Choroid plexus epithelial cell (primary cell): ENCODE results near the gene KIF6.

Experiments used
- DNase-seq: peaks from one replicate; pipeline ENCODE4 v3.0.0-alpha.2; 2010; ENCODE audit warnings: low read depth
- H3K4me3 ChIP-seq: 2 replicates; pipeline ENCODE4 v1.5.1; 2011; ENCODE audit warnings: low read depth, mild to moderate bottlenecking, control low read depth, low read length, moderate library complexity
- CTCF ChIP-seq: conservative IDR thresholded peaks from 2 replicates; pipeline ENCODE4 v1.5.1; 2011; ENCODE audit warnings: low read depth, mild to moderate bottlenecking, control low read depth, inconsistent platforms, low read length, moderate library complexity

KIF6 gene

DNA sequence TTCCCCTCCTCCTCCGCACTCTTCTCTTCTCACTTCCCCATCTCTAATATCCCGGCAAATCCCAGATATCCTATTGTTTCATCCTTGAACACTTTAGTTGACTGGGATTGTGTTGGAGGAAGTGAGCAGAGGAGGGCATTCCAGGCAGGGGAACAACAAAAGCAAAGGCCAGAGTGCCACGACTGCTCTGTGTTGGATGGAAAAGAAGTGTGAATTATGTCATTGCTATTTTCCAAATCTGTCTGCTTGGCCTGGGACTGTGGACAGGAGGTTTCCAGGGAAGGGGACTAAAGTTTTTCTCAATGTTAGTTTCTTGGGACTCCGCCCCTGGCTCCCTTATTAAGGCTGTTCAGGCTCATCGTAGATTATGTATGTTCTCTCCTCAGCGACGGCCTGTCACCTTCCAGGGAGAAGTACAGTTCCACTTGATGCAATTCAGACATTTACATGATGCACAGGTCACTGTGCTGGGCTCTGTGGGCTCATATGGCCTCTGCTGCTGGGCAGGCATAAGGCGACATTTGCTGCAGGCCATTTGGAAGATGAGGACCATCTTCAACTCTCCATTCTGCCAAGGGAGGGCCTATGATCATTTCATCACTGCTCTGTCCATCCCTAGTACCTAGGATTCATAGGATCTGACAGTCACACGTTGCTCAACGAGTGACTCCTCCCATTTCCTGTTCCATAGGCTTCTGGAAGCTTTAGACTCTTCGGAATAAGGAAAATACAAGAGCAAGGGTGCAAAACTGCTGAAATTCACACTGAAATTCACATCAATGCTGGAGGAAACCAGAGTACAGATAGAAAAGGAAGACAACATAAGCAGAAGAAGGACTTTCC lies 303.6 kb downstream of the KIF6 start:
- H3K4me3 ChIP-seq = no peak overlapping the region
- DNase-seq = no peak
- TF ChIP-seq CTCF = no peak

- TF ChIP-seq CTCF = no peak
- DNase-seq = no peak
- no peak overlapping the region for H3K4me3 ChIP-seq
These were observed 304.6 kb downstream of the KIF6 start for GRCh38 chr6:39420300-39421265.

DNA sequence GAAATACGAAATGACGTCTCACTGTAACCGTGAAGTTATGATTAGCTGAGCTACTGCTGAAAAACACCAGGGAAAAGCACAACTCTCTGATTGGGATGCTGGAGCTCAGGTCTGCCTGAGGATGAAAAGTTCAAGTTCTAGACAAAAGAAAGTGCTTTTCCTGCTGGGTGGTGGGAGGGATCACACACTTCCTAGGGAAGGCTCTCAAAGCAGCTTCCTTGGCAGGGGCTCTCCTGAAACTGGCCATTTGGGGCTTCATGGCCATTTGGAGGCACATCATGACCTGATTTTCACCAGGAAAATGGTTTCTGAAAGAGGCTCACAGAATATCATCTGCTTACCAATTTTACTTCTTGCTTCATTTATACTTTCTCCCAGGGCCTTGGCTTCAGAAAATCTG lies 305.6 kb downstream of the KIF6 start:
- no peak overlapping the region for H3K4me3 ChIP-seq
- TF ChIP-seq CTCF = no peak
- no peak for DNase-seq

DNA sequence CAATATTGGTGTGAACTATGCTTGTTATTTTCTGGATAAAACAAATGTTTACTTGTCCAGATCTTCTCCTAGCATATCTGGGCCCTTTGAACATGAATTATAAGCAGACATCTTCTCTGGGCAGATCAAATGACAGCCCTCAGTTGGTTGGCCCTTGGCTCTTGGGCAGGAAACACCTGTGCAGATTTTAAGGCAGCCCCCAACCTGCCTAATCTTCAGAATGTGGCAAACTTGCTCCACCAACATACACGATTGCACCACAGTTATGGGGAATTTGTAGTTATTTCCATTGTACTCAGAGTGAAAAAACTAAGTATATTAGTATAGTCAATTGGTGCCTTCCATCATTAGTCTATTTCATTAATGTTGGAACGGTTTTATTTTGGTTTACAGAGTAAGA lies 307.8 kb downstream of the KIF6 start:
- TF ChIP-seq CTCF = no peak
- no peak for DNase-seq
- H3K4me3 ChIP-seq = no peak overlapping the region

DNA sequence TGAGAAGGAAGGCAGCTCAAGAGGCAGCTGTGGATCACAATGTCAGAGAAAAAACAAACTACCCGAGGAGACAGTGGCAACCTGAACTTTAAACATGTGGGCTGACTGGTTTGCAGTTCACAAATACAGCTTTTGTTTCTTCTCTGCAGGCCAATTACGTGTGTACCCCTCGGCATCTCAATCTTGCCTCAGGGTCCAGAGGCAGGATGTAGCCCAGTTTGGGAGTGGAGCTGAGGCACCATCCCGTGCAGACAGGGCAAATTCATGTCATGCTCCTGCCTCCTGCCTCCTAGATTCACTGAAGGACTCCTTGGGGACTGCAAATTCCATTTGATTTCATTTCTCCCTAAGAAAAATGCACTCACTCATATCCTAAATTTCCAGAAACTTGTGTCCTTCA lies 308.5 kb downstream of the KIF6 start:
- peak; percentile 69 for DNase-seq
- no peak for TF ChIP-seq CTCF
- H3K4me3 ChIP-seq = no peak overlapping the region

DNA sequence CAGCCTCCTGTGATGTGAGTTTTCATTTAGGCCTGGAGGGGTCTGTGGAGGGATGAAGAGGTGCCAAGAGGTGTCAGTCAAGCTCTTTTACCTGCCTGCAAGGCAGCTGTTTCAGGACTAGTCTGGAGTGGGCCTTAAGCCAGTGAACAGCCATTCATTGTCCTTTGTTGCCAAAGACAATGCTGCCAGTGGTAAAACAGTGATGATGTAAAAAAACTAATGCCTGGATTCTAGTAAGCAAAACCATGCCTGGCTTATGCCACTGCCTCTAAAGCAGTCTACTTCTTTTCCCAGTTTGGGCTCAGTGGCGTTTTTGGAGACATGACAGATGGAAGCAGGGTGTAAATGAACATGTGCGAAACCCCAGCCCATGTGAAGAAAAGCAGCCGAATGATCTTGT lies 309.2 kb downstream of the KIF6 start:
- TF ChIP-seq CTCF = no peak
- no peak for DNase-seq
- H3K4me3 ChIP-seq = no peak overlapping the region
